ENCODE measurements around the gene YAE1. TPM values are rescaled to one million over a fixed set of nuclear protein-coding genes. Genes with fewer than 3 reads are reported as not detected.

Gene YAE1
- total and polyA plus RNA-seq, 2 of the 13 experiments (the other 11 are each of a cell fraction or from before 2014, with no cell fraction given), result 18.7 to 28.3 TPM

DNA sequence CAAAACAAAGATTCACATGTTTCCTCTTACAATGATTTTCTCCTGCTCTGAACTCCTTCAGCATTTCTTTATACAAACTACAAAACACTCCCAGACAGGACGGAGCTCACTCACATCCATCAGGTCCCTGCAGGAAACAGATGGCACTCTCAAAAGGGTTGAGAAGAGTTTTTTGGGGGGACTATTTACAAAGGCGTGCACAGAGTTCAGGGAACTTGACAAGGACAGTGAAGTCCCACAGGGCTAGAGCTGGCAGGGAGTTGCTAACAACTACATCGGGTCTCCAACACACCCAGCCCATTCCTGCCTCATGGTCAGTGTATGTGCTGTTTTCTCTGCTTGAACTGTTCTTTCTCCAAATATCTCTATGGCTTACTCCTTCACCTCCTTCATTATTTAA is 24.7 kb upstream of the YAE1 start:
- Histone ChIP-seq H3K4me2 (ENCODE audit: low read depth, low read length) (no peak overlapping the region), H2AFZ (ENCODE audit: low read length) (no peak overlapping the region), H3K4me1 (ENCODE audit: insufficient read depth, low read length) (peaks cover 33% of the 10 kb centered on the region), H3K9ac (ENCODE audit: insufficient read depth, low read depth, low read length) (no peak overlapping the region), H3K36me3 (replicated peaks in 1 of 2; ENCODE audit: control insufficient read depth in 1 of 2, insufficient read depth in 2 of 2, low read length in 2 of 2) (no peaks in the 10 kb centered on the region), H3K4me3 (replicated peaks in 1 of 3; ENCODE audit: insufficient read depth in 1 of 3, low read depth in 2 of 3, low read length in 3 of 3) (no peak overlapping the region), H3K27ac (ENCODE audit: extremely low read length, insufficient read depth, low read length) (no peak overlapping the region), H3K79me2 (ENCODE audit: insufficient read depth, low read length) (no peaks in the 10 kb centered on the region), H4K20me1 (ENCODE audit: insufficient read depth, low read length) (no peaks in the 10 kb centered on the region), H3K9me3 (ENCODE audit: low read length) (no peaks in the 10 kb centered on the region), H3K27me3 (ENCODE audit: control insufficient read depth in 1 of 2, insufficient read depth in 2 of 2, low read length in 2 of 2) (no peaks in the 10 kb centered on the region)
- in situ Hi-C loops (cut with HindIII; ENCODE audit: extremely low pct_ligation_motif_present, low pct_unique_long_range_greater_than_20kb) (no loop called here), intact Hi-C loops (cut with micrococcal nuclease; ENCODE audit: unreplicated experiment) (no loop called here)
- TF ChIP-seq, protein P1, sequence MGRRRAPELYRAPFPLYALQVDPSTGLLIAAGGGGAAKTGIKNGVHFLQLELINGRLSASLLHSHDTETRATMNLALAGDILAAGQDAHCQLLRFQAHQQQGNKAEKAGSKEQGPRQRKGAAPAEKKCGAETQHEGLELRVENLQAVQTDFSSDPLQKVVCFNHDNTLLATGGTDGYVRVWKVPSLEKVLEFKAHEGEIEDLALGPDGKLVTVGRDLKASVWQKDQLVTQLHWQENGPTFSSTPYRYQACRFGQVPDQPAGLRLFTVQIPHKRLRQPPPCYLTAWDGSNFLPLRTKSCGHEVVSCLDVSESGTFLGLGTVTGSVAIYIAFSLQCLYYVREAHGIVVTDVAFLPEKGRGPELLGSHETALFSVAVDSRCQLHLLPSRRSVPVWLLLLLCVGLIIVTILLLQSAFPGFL (CRISPR knock-in tag; IDR thresholded peaks at IDR 0.05), result no peak
- TF ChIP-seq, protein P2, sequence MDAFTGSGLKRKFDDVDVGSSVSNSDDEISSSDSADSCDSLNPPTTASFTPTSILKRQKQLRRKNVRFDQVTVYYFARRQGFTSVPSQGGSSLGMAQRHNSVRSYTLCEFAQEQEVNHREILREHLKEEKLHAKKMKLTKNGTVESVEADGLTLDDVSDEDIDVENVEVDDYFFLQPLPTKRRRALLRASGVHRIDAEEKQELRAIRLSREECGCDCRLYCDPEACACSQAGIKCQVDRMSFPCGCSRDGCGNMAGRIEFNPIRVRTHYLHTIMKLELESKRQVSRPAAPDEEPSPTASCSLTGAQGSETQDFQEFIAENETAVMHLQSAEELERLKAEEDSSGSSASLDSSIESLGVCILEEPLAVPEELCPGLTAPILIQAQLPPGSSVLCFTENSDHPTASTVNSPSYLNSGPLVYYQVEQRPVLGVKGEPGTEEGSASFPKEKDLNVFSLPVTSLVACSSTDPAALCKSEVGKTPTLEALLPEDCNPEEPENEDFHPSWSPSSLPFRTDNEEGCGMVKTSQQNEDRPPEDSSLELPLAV (CRISPR knock-in tag; conservative IDR thresholded peaks at IDR 0.05; ENCODE audit: low read depth), result no peak
- TF ChIP-seq ZNF616 (CRISPR knock-in tag; IDR thresholded peaks at IDR 0.05; ENCODE audit: low read depth) (no peak), SALL1 (CRISPR knock-in tag; IDR thresholded peaks at IDR 0.05) (no peak), BRD4 (CRISPR knock-in tag; IDR thresholded peaks at IDR 0.05) (no peak), FOXP1 (IDR thresholded peaks at IDR 0.05) (no peak), FOXP1 (CRISPR knock-in tag; IDR thresholded peaks at IDR 0.05) (no peak), JUND (CRISPR knock-in tag; IDR thresholded peaks at IDR 0.05) (no peak), ZNF10 (CRISPR knock-in tag; IDR thresholded peaks at IDR 0.05; ENCODE audit: borderline replicate concordance, low read depth) (no peak), NFRKB (IDR thresholded peaks at IDR 0.05) (no peak), ZNF747 (CRISPR knock-in tag; IDR thresholded peaks at IDR 0.05; ENCODE audit: borderline replicate concordance) (no peak), ZNF484 (CRISPR knock-in tag; IDR thresholded peaks at IDR 0.05; ENCODE audit: borderline replicate concordance, low read depth) (no peak), PAF1 (CRISPR knock-in tag; IDR thresholded peaks at IDR 0.05) (no peak), ZNF24 (IDR thresholded peaks at IDR 0.05) (no peak), ATRX (CRISPR knock-in tag; IDR thresholded peaks at IDR 0.05; ENCODE audit: borderline replicate concordance) (no peak), RCOR2 (CRISPR knock-in tag; IDR thresholded peaks at IDR 0.05) (no peak), ZNF34 (CRISPR knock-in tag; IDR thresholded peaks at IDR 0.05; ENCODE audit: borderline replicate concordance) (no peak)
- TF ChIP-seq, protein P3, sequence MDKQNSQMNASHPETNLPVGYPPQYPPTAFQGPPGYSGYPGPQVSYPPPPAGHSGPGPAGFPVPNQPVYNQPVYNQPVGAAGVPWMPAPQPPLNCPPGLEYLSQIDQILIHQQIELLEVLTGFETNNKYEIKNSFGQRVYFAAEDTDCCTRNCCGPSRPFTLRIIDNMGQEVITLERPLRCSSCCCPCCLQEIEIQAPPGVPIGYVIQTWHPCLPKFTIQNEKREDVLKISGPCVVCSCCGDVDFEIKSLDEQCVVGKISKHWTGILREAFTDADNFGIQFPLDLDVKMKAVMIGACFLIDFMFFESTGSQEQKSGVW (CRISPR knock-in tag; IDR thresholded peaks at IDR 0.05; ENCODE audit: borderline replicate concordance), result no peak
- no TSS peak for BruUV-seq (replicated peaks)
- WGBS (ENCODE audit: low lambda C conversion rate), result 15% methylated on average over 3 of the region's 3 CpGs
- ChIA-PET CTCF (ENCODE audit: low intra/inter-chr PET ratio, low total read pairs) (no interaction called here), POLR2A (no interaction called here)
- 0 out of 3 replicates have a peak, but pooled peaks have one; percentile 14 for ATAC-seq
- no peak for FAIRE-seq
- DNase-seq (ENCODE audit: low spot score), result no peak

Data from HepG2 (cell line).